ENCODE results near the gene SLC35B4. TPM values are rescaled to one million over a fixed set of nuclear protein-coding genes. Genes with fewer than 3 reads are reported as not detected.

The SLC35B4 gene
- total RNA-seq, 4 donors from 2014 or later = 6.5 to 20.5 (median 14.6) TPM

DNA sequence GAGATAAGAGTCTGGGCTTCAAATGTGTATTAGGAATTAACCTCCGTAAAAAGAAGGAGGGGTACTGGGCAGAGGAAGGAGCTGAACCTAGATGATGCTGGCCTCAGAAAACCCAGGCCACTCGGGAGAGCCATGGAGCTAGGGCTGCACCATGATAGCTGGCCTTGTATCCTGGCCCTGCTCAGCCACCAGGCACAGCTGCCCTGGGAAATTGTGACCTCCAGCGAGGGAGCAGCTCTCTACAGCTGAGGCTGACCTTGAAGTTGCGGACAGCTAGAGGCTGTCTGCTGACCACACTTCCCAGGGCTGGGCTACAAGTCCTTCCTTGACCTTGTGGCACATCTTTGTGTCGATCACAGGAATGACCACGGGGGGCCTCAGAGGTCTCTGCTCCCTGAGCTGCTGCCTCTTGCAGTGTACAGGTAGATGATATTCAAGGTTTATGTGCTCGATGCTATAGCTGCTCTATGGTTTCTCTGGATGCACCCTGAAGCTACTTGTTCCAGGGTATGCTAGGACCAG lies 38.3 kb upstream of the SLC35B4 start:
- no peak overlapping the region for H3K27ac ChIP-seq
- no peaks in the 10 kb centered on the region for H3K36me3 ChIP-seq
- TF ChIP-seq, protein P1, sequence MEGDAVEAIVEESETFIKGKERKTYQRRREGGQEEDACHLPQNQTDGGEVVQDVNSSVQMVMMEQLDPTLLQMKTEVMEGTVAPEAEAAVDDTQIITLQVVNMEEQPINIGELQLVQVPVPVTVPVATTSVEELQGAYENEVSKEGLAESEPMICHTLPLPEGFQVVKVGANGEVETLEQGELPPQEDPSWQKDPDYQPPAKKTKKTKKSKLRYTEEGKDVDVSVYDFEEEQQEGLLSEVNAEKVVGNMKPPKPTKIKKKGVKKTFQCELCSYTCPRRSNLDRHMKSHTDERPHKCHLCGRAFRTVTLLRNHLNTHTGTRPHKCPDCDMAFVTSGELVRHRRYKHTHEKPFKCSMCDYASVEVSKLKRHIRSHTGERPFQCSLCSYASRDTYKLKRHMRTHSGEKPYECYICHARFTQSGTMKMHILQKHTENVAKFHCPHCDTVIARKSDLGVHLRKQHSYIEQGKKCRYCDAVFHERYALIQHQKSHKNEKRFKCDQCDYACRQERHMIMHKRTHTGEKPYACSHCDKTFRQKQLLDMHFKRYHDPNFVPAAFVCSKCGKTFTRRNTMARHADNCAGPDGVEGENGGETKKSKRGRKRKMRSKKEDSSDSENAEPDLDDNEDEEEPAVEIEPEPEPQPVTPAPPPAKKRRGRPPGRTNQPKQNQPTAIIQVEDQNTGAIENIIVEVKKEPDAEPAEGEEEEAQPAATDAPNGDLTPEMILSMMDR (IDR thresholded peaks at IDR 0.05) = no peak
- no peak for TF ChIP-seq POLR2A (IDR thresholded peaks at IDR 0.05)
- H3K4me3 ChIP-seq = no peak overlapping the region
- no peaks in the 10 kb centered on the region for H3K27me3 ChIP-seq
- intact Hi-C loops (cut with DNase I; ENCODE audit: low total_unique reads) = no loop called here
- no peak for DNase-seq
- no peaks in the 10 kb centered on the region for H3K4me1 ChIP-seq
- no peaks in the 10 kb centered on the region for H3K9me3 ChIP-seq

DNA sequence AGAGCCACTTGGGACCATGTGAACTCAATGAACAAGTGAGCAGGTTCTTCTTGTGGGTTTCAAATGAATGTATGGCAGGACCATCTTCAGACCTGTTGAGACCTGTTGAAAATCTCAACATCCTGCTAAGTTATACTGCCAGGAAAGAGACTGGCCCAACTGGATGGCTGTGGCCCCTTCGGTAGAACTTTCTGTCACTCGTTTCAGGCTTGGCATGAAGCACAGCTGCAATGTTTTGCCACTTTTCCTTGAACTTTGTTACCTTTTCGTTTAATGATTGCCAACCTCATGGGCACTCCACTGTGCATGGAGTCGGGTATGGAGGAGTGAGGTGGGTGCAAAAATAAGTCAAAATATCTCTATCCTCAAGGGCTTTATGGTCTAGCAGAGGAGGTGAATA lies 36.7 kb upstream of the SLC35B4 start:
- Histone ChIP-seq H3K9me3 (no peaks in the 10 kb centered on the region), H3K27ac (no peak overlapping the region), H3K4me1 (no peaks in the 10 kb centered on the region), H3K36me3 (no peaks in the 10 kb centered on the region), H3K27me3 (no peaks in the 10 kb centered on the region), H3K4me3 (no peak overlapping the region)
- no peak for TF ChIP-seq POLR2A (IDR thresholded peaks at IDR 0.05)
- TF ChIP-seq, protein P1 (IDR thresholded peaks at IDR 0.05) = no peak
- intact Hi-C loops (cut with DNase I; ENCODE audit: low total_unique reads) = no loop called here
- DNase-seq = no peak

DNA sequence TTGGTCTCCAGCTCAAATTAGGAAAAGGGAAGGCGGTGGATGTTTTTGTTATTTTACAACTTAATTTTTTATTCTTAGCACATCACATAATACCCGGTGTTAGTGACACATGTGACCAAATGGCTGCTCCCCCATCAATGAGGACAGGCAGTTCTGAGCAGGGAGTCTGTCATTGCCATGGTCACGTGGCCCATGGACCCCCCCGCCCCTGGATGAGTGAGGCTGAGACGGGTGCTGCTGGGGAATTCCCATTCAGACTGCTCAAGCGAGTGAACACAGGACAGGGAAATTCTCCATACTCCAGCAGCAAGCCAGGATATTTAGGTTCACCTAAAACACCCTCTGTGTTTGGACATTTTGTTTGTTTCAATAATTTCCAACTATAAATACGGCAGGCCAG lies 34.7 kb upstream of the SLC35B4 start:
- no peak overlapping the region for H3K27ac ChIP-seq
- TF ChIP-seq POLR2A (IDR thresholded peaks at IDR 0.05) = no peak
- TF ChIP-seq, protein P1 (IDR thresholded peaks at IDR 0.05) = no peak
- no peaks in the 10 kb centered on the region for H3K36me3 ChIP-seq
- H3K9me3 ChIP-seq = no peaks in the 10 kb centered on the region
- DNase-seq = no peak
- no peak overlapping the region for H3K4me3 ChIP-seq
- no peaks in the 10 kb centered on the region for H3K4me1 ChIP-seq
- intact Hi-C loops (cut with DNase I; ENCODE audit: low total_unique reads) = no loop called here
- no peaks in the 10 kb centered on the region for H3K27me3 ChIP-seq

DNA sequence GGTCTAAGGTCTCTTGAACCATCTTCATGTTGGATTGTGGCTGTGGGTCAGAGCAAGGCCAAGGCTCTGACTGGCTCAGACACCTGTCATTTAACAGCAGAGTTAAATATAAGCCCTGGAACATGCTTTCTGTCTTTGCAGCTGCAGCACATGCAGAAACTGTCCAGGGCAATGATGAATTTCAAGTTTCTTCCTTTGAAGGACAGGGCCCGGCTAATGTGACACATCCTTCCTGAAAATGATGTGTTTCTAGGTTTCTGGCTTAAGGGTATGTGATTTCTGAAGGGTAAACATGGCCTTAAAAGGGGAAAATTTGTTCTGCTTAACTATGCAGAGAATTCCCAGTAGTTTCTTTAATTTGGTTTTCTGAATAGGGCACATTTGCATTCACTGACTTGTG lies 34.0 kb upstream of the SLC35B4 start:
- no peaks in the 10 kb centered on the region for H3K4me1 ChIP-seq
- intact Hi-C loops (cut with DNase I; ENCODE audit: low total_unique reads) = no loop called here
- no peak for TF ChIP-seq POLR2A (IDR thresholded peaks at IDR 0.05)
- DNase-seq = no peak
- no peaks in the 10 kb centered on the region for H3K27me3 ChIP-seq
- no peak overlapping the region for H3K4me3 ChIP-seq
- H3K36me3 ChIP-seq = no peaks in the 10 kb centered on the region
- H3K9me3 ChIP-seq = no peaks in the 10 kb centered on the region
- H3K27ac ChIP-seq = no peak overlapping the region

DNA sequence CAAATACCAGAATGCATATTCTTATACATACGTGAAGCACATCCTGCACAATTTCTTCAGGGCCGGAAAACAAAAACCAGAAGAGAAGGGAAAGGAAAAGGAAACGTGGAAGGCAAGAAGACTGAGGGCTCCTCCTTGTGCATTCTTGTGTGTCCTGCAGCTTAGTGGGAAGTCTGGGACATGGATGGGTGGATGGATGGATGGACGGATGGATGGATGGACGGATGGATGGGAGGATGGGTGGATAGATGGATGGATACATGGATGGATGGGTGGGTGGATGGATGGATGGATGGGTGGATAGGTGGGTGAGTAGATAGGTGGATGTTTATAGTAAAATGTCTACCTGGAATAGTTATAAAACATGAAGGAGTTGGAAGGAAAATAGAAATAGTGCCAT lies 30.8 kb upstream of the SLC35B4 start:
- DNase-seq = no peak

More for the DNA sequence above, 30.8 kb upstream of the SLC35B4 start:
- no peaks in the 10 kb centered on the region for H3K36me3 ChIP-seq
- no peak overlapping the region for H3K27ac ChIP-seq
- TF ChIP-seq, protein P1 (IDR thresholded peaks at IDR 0.05) = no peak
- TF ChIP-seq POLR2A (IDR thresholded peaks at IDR 0.05) = no peak
- no peaks in the 10 kb centered on the region for H3K9me3 ChIP-seq
- no peak overlapping the region for H3K4me3 ChIP-seq
- no peaks in the 10 kb centered on the region for H3K4me1 ChIP-seq
- intact Hi-C loops (cut with DNase I; ENCODE audit: low total_unique reads) = no loop called here
- H3K27me3 ChIP-seq = no peaks in the 10 kb centered on the region

Data from uterus (tissue), 4 donors.